Measurements from ENCODE around the gene ACACB. TPM values are rescaled to one million over a fixed set of nuclear protein-coding genes. Genes with fewer than 3 reads are reported as not detected.

Gene ACACB
- total RNA-seq, 1 donor from 2014 or later: 0.84 TPM

DNA sequence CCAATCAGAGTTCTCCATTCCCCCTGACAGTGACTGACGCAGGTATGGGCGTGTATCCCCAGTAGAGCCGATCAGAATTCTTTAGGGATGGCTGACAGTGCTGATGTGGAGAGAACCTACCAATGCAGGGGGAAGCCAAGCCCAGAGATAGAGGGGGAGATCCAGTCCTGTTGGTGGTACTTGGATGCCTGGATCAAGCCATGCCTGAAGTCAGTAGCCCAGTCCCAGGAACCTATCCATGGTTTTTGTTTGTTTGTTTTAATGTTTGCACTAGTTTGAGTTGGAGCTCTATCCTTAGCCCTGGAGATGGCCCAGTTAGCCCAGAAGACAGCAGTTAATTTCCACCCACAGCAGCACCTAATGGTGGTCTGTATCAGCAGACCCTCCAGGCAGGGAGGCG is 152.5 kb downstream of the ACACB start:
- no peak for DNase-seq (ENCODE audit: low read depth)
- no peak for TF ChIP-seq CTCF (IDR thresholded peaks at IDR 0.05; ENCODE audit: insufficient read depth, low read length, poor library complexity, severe bottlenecking)
- Histone ChIP-seq H3K4me3 (ENCODE audit: low read depth, low read length) (no peak overlapping the region), H3K36me3 (ENCODE audit: control insufficient read depth, insufficient read depth, low read length) (no peaks in the 10 kb centered on the region), H3K27me3 (ENCODE audit: control insufficient read depth, insufficient read depth, low read length) (peaks cover 6% of the 10 kb centered on the region)

GRCh38 chr12:109269428-109269827 is 153.0 kb downstream of the ACACB start:
- no peak overlapping the region for H3K4me3 ChIP-seq (ENCODE audit: low read depth, low read length)
- TF ChIP-seq CTCF (IDR thresholded peaks at IDR 0.05; ENCODE audit: insufficient read depth, low read length, poor library complexity, severe bottlenecking): no peak
- DNase-seq (ENCODE audit: low read depth): no peak
- peaks cover 6% of the 10 kb centered on the region for H3K27me3 ChIP-seq (ENCODE audit: control insufficient read depth, insufficient read depth, low read length)
- no peaks in the 10 kb centered on the region for H3K36me3 ChIP-seq (ENCODE audit: control insufficient read depth, insufficient read depth, low read length)

GRCh38 chr12:109270494-109270893 is 154.1 kb downstream of the ACACB start:
- TF ChIP-seq CTCF (IDR thresholded peaks at IDR 0.05; ENCODE audit: insufficient read depth, low read length, poor library complexity, severe bottlenecking): no peak
- DNase-seq (ENCODE audit: low read depth): no peak
- H3K4me3 ChIP-seq (ENCODE audit: low read depth, low read length): no peak overlapping the region

DNA sequence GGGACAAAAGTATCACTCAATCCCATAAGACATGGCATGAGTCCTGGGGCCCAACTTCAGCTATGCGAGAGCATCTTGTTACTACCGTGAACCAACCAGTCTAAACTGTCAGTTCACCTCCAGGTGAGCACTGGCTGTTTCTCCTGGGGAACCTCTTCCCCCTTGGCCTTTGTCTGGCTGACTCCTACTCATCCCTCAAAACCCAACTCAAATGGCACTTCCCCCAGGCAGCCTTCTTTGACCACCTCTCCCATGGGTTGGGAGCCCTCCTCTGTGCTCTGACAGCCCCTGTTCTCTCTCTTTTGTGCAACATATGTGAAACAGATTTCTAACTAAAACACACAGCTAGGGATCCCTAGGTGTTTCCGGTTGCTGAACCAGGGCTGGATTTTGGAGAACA is 155.0 kb downstream of the ACACB start:
- Histone ChIP-seq H3K36me3 (ENCODE audit: control insufficient read depth, insufficient read depth, low read length) (no peaks in the 10 kb centered on the region), H3K4me3 (ENCODE audit: low read depth, low read length) (no peak overlapping the region), H3K27me3 (ENCODE audit: control insufficient read depth, insufficient read depth, low read length) (peaks cover 6% of the 10 kb centered on the region)
- DNase-seq (ENCODE audit: low read depth): no peak
- no peak for TF ChIP-seq CTCF (IDR thresholded peaks at IDR 0.05; ENCODE audit: insufficient read depth, low read length, poor library complexity, severe bottlenecking)

More at GRCh38 chr12:109270494-109270893, 154.1 kb downstream of the ACACB start:
- H3K36me3 ChIP-seq (ENCODE audit: control insufficient read depth, insufficient read depth, low read length): no peaks in the 10 kb centered on the region
- H3K27me3 ChIP-seq (ENCODE audit: control insufficient read depth, insufficient read depth, low read length): peaks cover 6% of the 10 kb centered on the region

DNA sequence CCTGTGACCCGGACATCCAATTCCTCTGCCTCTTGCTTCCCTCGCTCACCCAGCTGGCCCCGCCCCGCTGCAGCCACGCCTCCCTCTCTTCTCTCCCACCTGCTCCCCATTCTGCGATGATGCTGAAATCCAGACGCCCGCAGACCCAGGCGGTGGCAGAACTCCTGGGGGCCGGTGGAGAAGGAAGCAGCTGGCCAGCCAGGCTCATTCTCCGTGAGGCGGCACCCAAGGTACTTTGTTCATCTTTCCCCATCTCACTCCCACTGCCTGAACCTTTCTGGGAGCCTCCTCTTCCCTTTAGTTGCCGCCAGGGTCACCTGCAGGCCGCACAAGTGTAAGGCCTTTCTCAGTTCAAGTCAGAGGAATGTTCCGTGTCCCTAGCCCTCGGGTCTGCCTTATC is 157.0 kb downstream of the ACACB start:
- no peak for DNase-seq (ENCODE audit: low read depth)
- H3K27me3 ChIP-seq (ENCODE audit: control insufficient read depth, insufficient read depth, low read length): peaks cover 6% of the 10 kb centered on the region
- H3K4me3 ChIP-seq (ENCODE audit: low read depth, low read length): no peak overlapping the region
- H3K36me3 ChIP-seq (ENCODE audit: control insufficient read depth, insufficient read depth, low read length): no peaks in the 10 kb centered on the region
- TF ChIP-seq CTCF (IDR thresholded peaks at IDR 0.05; ENCODE audit: insufficient read depth, low read length, poor library complexity, severe bottlenecking): no peak

DNA sequence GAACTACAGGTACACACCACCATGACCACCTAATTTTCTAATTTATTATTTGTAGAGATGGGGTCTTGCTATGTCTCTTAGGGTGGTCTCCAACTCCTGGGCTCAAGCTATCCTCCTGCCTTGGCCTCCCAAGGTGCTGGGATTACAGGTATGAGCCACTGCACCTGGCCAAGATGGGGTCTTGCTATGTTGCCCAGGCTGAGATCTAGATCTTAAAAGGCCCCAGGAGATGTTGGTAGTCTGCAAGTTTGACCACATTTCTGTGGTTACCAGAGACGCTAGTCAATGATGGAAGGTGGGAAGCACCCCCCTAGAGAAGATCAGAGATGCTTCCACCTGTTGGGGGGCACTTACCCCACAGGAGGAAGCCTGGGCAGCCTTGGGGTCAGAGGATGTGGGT is 158.0 kb downstream of the ACACB start:
- Histone ChIP-seq H3K27me3 (ENCODE audit: control insufficient read depth, insufficient read depth, low read length) (peaks cover 6% of the 10 kb centered on the region), H3K36me3 (ENCODE audit: control insufficient read depth, insufficient read depth, low read length) (no peaks in the 10 kb centered on the region), H3K4me3 (ENCODE audit: low read depth, low read length) (no peak overlapping the region)
- no peak for TF ChIP-seq CTCF (IDR thresholded peaks at IDR 0.05; ENCODE audit: insufficient read depth, low read length, poor library complexity, severe bottlenecking)
- DNase-seq (ENCODE audit: low read depth): no peak
